ENCODE measurements around the gene INKA2.

INKA2 gene

DNA sequence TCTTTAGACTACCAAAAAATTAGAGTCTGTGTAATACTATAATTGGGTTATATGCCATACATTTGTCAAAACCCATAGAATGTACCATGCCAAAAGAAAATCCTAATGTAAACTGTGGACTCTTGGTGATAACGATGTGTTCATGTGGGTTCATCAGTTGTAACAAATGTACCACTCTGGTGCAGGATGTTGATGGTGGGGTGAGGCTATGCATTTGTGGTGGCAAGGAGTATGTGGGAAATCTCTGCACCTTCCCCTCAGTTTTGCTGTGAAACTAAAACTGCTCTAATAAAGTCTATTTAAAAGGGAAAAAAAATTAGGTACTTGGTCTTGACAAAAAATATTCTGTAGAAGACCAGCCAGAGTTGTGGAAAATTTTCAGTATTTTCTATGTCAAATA, 43.4 kb downstream of the INKA2 start:
- DNase-seq, result no peak
- peaks cover 6% of the 10 kb centered on the region; the same call in 1 of the 2 replicates for H3K79me2 ChIP-seq (ENCODE audit: low read length)
- no peaks in the 10 kb centered on the region for H3K9me2 ChIP-seq (replicated peaks; ENCODE audit: insufficient read depth, low read length)
- H3K9ac ChIP-seq (ENCODE audit: low read length), result no peak overlapping the region
- H3K4me2 ChIP-seq (ENCODE audit: low read depth, low read length), result peak overlapping the region; percentile 45; the same call in 1 of the 2 replicates
- peaks cover 31% of the 10 kb centered on the region for H3K4me1 ChIP-seq (ENCODE audit: low read length)
- peaks cover 6% of the 10 kb centered on the region; the same call in 1 of the 2 replicates for H3F3A ChIP-seq (ENCODE audit: insufficient read depth, low read length)
- H3K4me3 ChIP-seq (ENCODE audit: low read length), result no peak overlapping the region
- no peaks in the 10 kb centered on the region for H3K9me3 ChIP-seq (replicated peaks; ENCODE audit: insufficient read depth, low read length)
- TF ChIP-seq EZH2 (optimal IDR thresholded peaks at IDR 0.05; ENCODE audit: low read depth, low read length) (no peak), EZH2phosphoT487 (IDR thresholded peaks at IDR 0.05; ENCODE audit: low read length) (no peak), CTCF (IDR thresholded peaks at IDR 0.05; ENCODE audit: low read length) (no peak)
- H3K36me3 ChIP-seq (replicated peaks; ENCODE audit: insufficient read depth, low read length), result no peaks in the 10 kb centered on the region
- no peaks in the 10 kb centered on the region for H3K27me3 ChIP-seq (replicated peaks; ENCODE audit: insufficient read depth, low read length)
- H3K27ac ChIP-seq (ENCODE audit: low read length), result no peak overlapping the region; the same call in 1 of the 2 replicates
- H4K20me1 ChIP-seq (ENCODE audit: insufficient read depth, low read length), result no peaks in the 10 kb centered on the region
- no peak overlapping the region for H2AFZ ChIP-seq (ENCODE audit: low read length)

GRCh38 chr1:111691886-111692285, 47.3 kb downstream of the INKA2 start:
- no peak for DNase-seq
- Histone ChIP-seq H3F3A (ENCODE audit: insufficient read depth, low read length) (peaks cover 6% of the 10 kb centered on the region; the same call in 1 of the 2 replicates), H3K9me3 (replicated peaks; ENCODE audit: insufficient read depth, low read length) (no peaks in the 10 kb centered on the region), H3K27me3 (replicated peaks; ENCODE audit: insufficient read depth, low read length) (no peaks in the 10 kb centered on the region), H3K36me3 (replicated peaks; ENCODE audit: insufficient read depth, low read length) (no peaks in the 10 kb centered on the region), H2AFZ (ENCODE audit: low read length) (no peak overlapping the region), H3K4me1 (ENCODE audit: low read length) (peaks cover 16% of the 10 kb centered on the region), H3K4me3 (ENCODE audit: low read length) (no peak overlapping the region), H4K20me1 (ENCODE audit: insufficient read depth, low read length) (no peaks in the 10 kb centered on the region), H3K9me2 (replicated peaks; ENCODE audit: insufficient read depth, low read length) (no peaks in the 10 kb centered on the region), H3K9ac (ENCODE audit: low read length) (no peak overlapping the region), H3K4me2 (ENCODE audit: low read depth, low read length) (no peak overlapping the region), H3K79me2 (ENCODE audit: low read length) (peaks cover 6% of the 10 kb centered on the region), H3K27ac (ENCODE audit: low read length) (no peak overlapping the region)
- TF ChIP-seq CTCF (IDR thresholded peaks at IDR 0.05; ENCODE audit: low read length) (no peak), EZH2phosphoT487 (IDR thresholded peaks at IDR 0.05; ENCODE audit: low read length) (no peak), EZH2 (optimal IDR thresholded peaks at IDR 0.05; ENCODE audit: low read depth, low read length) (no peak)

DNA sequence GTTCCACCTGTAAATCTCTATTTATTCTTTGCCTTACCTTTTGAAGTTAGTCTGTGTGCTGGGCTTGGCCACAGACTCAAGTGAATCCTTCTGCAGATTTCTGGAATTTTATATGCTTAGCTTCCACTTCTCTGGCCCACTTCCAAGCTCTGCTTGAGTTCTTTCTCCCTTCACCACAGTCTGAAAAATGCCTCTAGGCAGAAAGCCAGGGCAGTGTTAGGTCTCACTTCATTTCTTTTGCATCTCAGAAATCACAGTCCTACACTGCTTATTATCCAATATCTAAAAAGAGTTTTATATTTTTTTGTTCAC, 48.9 kb downstream of the INKA2 start:
- H3K4me2 ChIP-seq (ENCODE audit: low read depth, low read length), result no peak overlapping the region
- H2AFZ ChIP-seq (ENCODE audit: low read length), result no peak overlapping the region
- H3K79me2 ChIP-seq (ENCODE audit: low read length), result peaks cover 6% of the 10 kb centered on the region; the same call in 1 of the 2 replicates
- no peak overlapping the region for H3K4me3 ChIP-seq (ENCODE audit: low read length)
- no peaks in the 10 kb centered on the region for H3K9me3 ChIP-seq (replicated peaks; ENCODE audit: insufficient read depth, low read length)
- no peak overlapping the region for H3K9ac ChIP-seq (ENCODE audit: low read length)
- no peaks in the 10 kb centered on the region for H3K36me3 ChIP-seq (replicated peaks; ENCODE audit: insufficient read depth, low read length)
- TF ChIP-seq EZH2 (optimal IDR thresholded peaks at IDR 0.05; ENCODE audit: low read depth, low read length), result no peak
- TF ChIP-seq EZH2phosphoT487 (IDR thresholded peaks at IDR 0.05; ENCODE audit: low read length), result no peak
- TF ChIP-seq CTCF (IDR thresholded peaks at IDR 0.05; ENCODE audit: low read length), result no peak
- H3K4me1 ChIP-seq (ENCODE audit: low read length), result 0 out of 2 replicates have a peak, but pooled peaks cover under 1% of the 10 kb centered on the region
- no peaks in the 10 kb centered on the region; the same call in 1 of the 2 replicates for H3F3A ChIP-seq (ENCODE audit: insufficient read depth, low read length)
- no peaks in the 10 kb centered on the region for H3K27me3 ChIP-seq (replicated peaks; ENCODE audit: insufficient read depth, low read length)
- DNase-seq, result no peak
- no peaks in the 10 kb centered on the region for H3K9me2 ChIP-seq (replicated peaks; ENCODE audit: insufficient read depth, low read length)
- H4K20me1 ChIP-seq (ENCODE audit: insufficient read depth, low read length), result no peaks in the 10 kb centered on the region
- no peak overlapping the region for H3K27ac ChIP-seq (ENCODE audit: low read length)

Measured in MM.1S (cell line).